ENCODE results near the gene USP22.

- TF ChIP-seq POLR2A (IDR thresholded peaks at IDR 0.05) = no peak
- no peak for TF ChIP-seq CTCF (IDR thresholded peaks at IDR 0.05)
These were observed 38.5 kb downstream of the USP22 start for GRCh38 chr17:21004016-21004930.
